Neural cell (in vitro differentiated cells): ENCODE results near the gene MTOR. TPM values are rescaled to one million over a fixed set of nuclear protein-coding genes. Genes with fewer than 3 reads are reported as not detected.

Experiments used
- H2AFZ ChIP-seq: fragments of 200-600, 300-800 bp; sonication (generic), shearing (Covaris generic); 2 replicates; pipeline ENCODE4 v1.6.0; 2014; ENCODE audit warnings: low read depth, mild to moderate bottlenecking, antibody characterized with exemption, low read length, moderate library complexity
- H3F3A ChIP-seq: fragments of 200-600 bp; shearing (Covaris generic); 2 replicates; pipeline ENCODE4 v1.6.1; 2016; ENCODE audit warnings: mild to moderate bottlenecking, moderate library complexity, mixed read lengths, antibody characterized with exemption, low read length; ENCODE audit not compliant: insufficient read depth, poor library complexity, severe bottlenecking
- H3K27ac ChIP-seq: fragments of 200-600, 300-800 bp; sonication (generic), shearing (Covaris generic); 2 replicates; pipeline ENCODE4 v1.5.1; 2014; ENCODE audit warnings: mild to moderate bottlenecking, low read length, moderate library complexity
- H3K27me3 ChIP-seq: fragments of 300-800, 200-600 bp; sonication (generic), shearing (Covaris generic); 2 replicates; pipeline ENCODE4 v1.6.0; 2014; ENCODE audit warnings: mild to moderate bottlenecking, low read depth, low read length, moderate library complexity; ENCODE audit not compliant: insufficient read depth
- H3K36me3 ChIP-seq: fragments of 300-800, 200-600 bp; sonication (generic), shearing (Covaris generic); 2 replicates; pipeline ENCODE4 v1.5.1; 2014; ENCODE audit warnings: mild to moderate bottlenecking, antibody characterized with exemption, low read length, moderate library complexity; ENCODE audit not compliant: insufficient read depth
- H3K4me2 ChIP-seq: fragments of 300-800, 200-600 bp; sonication (generic), shearing (Covaris generic); 2 replicates; pipeline ENCODE4 v1.6.0; 2014; ENCODE audit warnings: mild to moderate bottlenecking, low read length
- H3K4me3 ChIP-seq: fragments of 300-800, 200-600 bp; sonication (generic), shearing (Covaris generic); 2 replicates; pipeline ENCODE4 v1.5.1; 2014; ENCODE audit warnings: mild to moderate bottlenecking, low read length, moderate library complexity
- H3K79me2 ChIP-seq: fragments of 200-600 bp; shearing (Covaris generic); replicated peaks from 2 replicates; pipeline ENCODE4 v1.6.0; 2014; ENCODE audit warnings: mild to moderate bottlenecking, low read length, moderate library complexity; ENCODE audit not compliant: insufficient read depth
- H3K9ac ChIP-seq: fragments of 300-800, 200-600 bp; sonication (generic), shearing (Covaris generic); 2 replicates; pipeline ENCODE4 v1.6.1; 2016; ENCODE audit warnings: mild to moderate bottlenecking, low read length, mixed read lengths
- H3K9me2 ChIP-seq: fragments of 200-600 bp; shearing (Covaris generic); 2 replicates; pipeline ENCODE4 v1.6.1; 2016; ENCODE audit warnings: mild to moderate bottlenecking, low read length, mixed read lengths; ENCODE audit not compliant: insufficient read depth
- H3K9me3 ChIP-seq: fragments of 200-600, 300-800 bp; sonication (generic), shearing (Covaris generic); 2 replicates; pipeline ENCODE4 v1.6.1; 2016; ENCODE audit warnings: mild to moderate bottlenecking, mixed run types, low read length, moderate library complexity, mixed read lengths
- H4K20me1 ChIP-seq: fragments of 200-600 bp; shearing (Covaris generic); 2 replicates; pipeline ENCODE4 v1.6.1; 2016; ENCODE audit warnings: mild to moderate bottlenecking, mixed run types; ENCODE audit not compliant: insufficient read depth
- EP300 ChIP-seq: fragments of 450-650 bp; conservative IDR thresholded peaks from 2 replicates; pipeline ENCODE4 v1.6.1; 2014; ENCODE audit warnings: antibody characterized with exemption, mild to moderate bottlenecking, moderate library complexity; ENCODE audit not compliant: poor library complexity, severe bottlenecking
- EZH2 ChIP-seq: fragments of 200-600, 300-800 bp; shearing (Covaris generic), sonication (generic); IDR thresholded peaks from 2 replicates; pipeline ENCODE4 v1.6.1; 2014; ENCODE audit warnings: antibody characterized with exemption, low read length, borderline replicate concordance, mild to moderate bottlenecking; ENCODE audit not compliant: insufficient read depth, poor library complexity, severe bottlenecking
- MXI1 ChIP-seq: fragments of 450-650 bp; conservative IDR thresholded peaks from 2 replicates; pipeline ENCODE4 v1.6.1; 2014; ENCODE audit warnings: antibody characterized with exemption, mild to moderate bottlenecking; ENCODE audit not compliant: poor library complexity, severe bottlenecking
- POLR2AphosphoS5 ChIP-seq: IDR thresholded peaks from 2 replicates; pipeline ENCODE4 v1.6.1; 2012
- RAD21 ChIP-seq: fragments of 450-650 bp; conservative IDR thresholded peaks from 2 replicates; pipeline ENCODE4 v1.6.1; 2014; ENCODE audit warnings: antibody characterized with exemption, mild to moderate bottlenecking, moderate library complexity
- SMC3 ChIP-seq: fragments of 450-650 bp; conservative IDR thresholded peaks from 2 replicates; pipeline ENCODE4 v1.6.1; 2014; ENCODE audit warnings: antibody characterized with exemption, mild to moderate bottlenecking, moderate library complexity; ENCODE audit not compliant: poor library complexity
- TAF1 ChIP-seq: IDR thresholded peaks from 2 replicates; pipeline ENCODE4 v1.6.1; 2012; ENCODE audit warnings: low read depth
- polyA plus RNA-seq: library from polyadenylated mRNA; depleted of rRNA; stranded (reverse); fragments of >200 nt; gene quantifications from 2 replicates; pipeline ENCODE4 v1.2.3, GENCODE V29; 2014
- TF ChIP-seq, protein P1 (sequence below): fragments of 450-650 bp; IDR thresholded peaks from 2 replicates; pipeline ENCODE4 v1.5.1; 2014; ENCODE audit warnings: antibody characterized with exemption, mild to moderate bottlenecking, moderate library complexity; ENCODE audit not compliant: poor library complexity, severe bottlenecking
- TF ChIP-seq, protein P2 (sequence below): IDR thresholded peaks from 2 replicates; pipeline ENCODE4 v1.6.1; 2012; ENCODE audit warnings: borderline replicate concordance

MTOR gene
- polyA plus RNA-seq, 1 donor from 2014 or later: 41.2 TPM

DNA sequence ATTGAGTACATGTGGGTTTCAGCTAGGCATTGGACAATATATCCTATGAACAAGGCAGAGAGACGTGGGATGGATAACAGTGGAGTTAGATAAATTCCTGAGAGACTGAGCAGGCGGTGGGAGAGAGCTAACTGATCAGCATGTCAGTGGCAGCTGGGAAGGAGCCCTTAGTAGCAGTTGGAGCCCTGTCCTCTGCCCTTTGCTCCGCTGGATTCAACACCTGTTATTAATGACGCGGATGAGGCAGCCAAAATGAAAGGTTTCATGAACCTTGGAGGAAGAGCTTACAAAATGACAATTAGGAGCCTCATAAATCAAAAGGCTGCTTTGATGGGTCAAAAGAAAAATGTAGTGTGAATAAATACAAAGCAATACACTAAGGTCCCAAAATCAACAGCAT, 26.7 kb upstream of the MTOR start:
- H3K79me2 ChIP-seq: no peaks in the 10 kb centered on the region
- no peaks in the 10 kb centered on the region for H4K20me1 ChIP-seq
- no peak overlapping the region for H3K4me3 ChIP-seq
- no peak overlapping the region for H3K4me2 ChIP-seq
- peaks cover 4% of the 10 kb centered on the region for H3K36me3 ChIP-seq
- no peaks in the 10 kb centered on the region for H3F3A ChIP-seq
- no peak overlapping the region for H3K9ac ChIP-seq
- no peaks in the 10 kb centered on the region for H3K9me3 ChIP-seq
- H3K27ac ChIP-seq: no peak overlapping the region
- TF ChIP-seq EZH2: no peak
- TF ChIP-seq EP300: no peak
- no peak for TF ChIP-seq MXI1
- TF ChIP-seq, protein P1, sequence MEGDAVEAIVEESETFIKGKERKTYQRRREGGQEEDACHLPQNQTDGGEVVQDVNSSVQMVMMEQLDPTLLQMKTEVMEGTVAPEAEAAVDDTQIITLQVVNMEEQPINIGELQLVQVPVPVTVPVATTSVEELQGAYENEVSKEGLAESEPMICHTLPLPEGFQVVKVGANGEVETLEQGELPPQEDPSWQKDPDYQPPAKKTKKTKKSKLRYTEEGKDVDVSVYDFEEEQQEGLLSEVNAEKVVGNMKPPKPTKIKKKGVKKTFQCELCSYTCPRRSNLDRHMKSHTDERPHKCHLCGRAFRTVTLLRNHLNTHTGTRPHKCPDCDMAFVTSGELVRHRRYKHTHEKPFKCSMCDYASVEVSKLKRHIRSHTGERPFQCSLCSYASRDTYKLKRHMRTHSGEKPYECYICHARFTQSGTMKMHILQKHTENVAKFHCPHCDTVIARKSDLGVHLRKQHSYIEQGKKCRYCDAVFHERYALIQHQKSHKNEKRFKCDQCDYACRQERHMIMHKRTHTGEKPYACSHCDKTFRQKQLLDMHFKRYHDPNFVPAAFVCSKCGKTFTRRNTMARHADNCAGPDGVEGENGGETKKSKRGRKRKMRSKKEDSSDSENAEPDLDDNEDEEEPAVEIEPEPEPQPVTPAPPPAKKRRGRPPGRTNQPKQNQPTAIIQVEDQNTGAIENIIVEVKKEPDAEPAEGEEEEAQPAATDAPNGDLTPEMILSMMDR: no peak
- TF ChIP-seq POLR2AphosphoS5: no peak
- TF ChIP-seq TAF1: no peak
- TF ChIP-seq SMC3: no peak
- TF ChIP-seq RAD21: no peak
- TF ChIP-seq, protein P2, sequence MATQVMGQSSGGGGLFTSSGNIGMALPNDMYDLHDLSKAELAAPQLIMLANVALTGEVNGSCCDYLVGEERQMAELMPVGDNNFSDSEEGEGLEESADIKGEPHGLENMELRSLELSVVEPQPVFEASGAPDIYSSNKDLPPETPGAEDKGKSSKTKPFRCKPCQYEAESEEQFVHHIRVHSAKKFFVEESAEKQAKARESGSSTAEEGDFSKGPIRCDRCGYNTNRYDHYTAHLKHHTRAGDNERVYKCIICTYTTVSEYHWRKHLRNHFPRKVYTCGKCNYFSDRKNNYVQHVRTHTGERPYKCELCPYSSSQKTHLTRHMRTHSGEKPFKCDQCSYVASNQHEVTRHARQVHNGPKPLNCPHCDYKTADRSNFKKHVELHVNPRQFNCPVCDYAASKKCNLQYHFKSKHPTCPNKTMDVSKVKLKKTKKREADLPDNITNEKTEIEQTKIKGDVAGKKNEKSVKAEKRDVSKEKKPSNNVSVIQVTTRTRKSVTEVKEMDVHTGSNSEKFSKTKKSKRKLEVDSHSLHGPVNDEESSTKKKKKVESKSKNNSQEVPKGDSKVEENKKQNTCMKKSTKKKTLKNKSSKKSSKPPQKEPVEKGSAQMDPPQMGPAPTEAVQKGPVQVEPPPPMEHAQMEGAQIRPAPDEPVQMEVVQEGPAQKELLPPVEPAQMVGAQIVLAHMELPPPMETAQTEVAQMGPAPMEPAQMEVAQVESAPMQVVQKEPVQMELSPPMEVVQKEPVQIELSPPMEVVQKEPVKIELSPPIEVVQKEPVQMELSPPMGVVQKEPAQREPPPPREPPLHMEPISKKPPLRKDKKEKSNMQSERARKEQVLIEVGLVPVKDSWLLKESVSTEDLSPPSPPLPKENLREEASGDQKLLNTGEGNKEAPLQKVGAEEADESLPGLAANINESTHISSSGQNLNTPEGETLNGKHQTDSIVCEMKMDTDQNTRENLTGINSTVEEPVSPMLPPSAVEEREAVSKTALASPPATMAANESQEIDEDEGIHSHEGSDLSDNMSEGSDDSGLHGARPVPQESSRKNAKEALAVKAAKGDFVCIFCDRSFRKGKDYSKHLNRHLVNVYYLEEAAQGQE: no peak
- H2AFZ ChIP-seq: no peak overlapping the region
- no peaks in the 10 kb centered on the region for H3K9me2 ChIP-seq
- no peaks in the 10 kb centered on the region for H3K27me3 ChIP-seq

DNA sequence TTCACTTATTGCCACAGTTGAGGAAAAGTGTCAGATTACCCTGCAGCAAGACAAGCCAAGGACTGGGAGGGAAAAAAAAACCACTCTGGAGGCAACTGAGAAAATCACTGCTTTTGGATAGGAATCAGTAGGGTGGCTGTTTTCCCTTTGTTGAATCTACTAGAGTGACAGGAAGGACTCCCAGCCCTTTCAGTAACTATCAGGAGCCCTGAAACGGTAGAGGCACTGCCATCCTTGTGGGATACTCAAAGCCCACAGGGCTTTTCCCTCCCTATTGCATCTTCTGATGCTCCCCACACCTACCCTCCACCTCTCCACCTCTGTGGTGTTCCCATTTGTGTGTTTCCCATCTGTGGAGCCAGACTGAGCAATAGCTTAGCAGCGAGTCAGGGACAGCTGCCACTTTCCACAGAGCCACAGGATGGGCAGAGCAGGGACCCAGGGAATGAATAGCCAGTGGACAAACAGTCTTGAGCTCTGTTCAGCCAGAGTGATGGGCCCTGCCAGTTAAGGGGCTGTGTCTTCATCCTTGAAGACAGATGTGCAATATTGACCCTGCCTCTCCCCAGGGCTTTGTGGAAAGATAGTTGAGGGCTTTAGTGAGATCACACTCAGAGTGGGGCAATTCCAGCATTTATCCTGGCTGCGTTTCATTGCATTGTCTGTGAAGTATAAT, 24.5 kb upstream of the MTOR start:
- H3K27me3 ChIP-seq: no peaks in the 10 kb centered on the region
- no peak overlapping the region for H3K9ac ChIP-seq
- peaks cover 4% of the 10 kb centered on the region for H3K36me3 ChIP-seq
- H3K27ac ChIP-seq: no peak overlapping the region
- peaks cover 4% of the 10 kb centered on the region for H3K79me2 ChIP-seq
- no peak overlapping the region for H3K4me3 ChIP-seq
- no peaks in the 10 kb centered on the region for H4K20me1 ChIP-seq
- no peak overlapping the region for H2AFZ ChIP-seq
- H3K4me2 ChIP-seq: no peak overlapping the region
- no peaks in the 10 kb centered on the region for H3F3A ChIP-seq
- TF ChIP-seq MXI1 (no peak), RAD21 (no peak), POLR2AphosphoS5 (no peak), TAF1 (no peak), SMC3 (no peak), EZH2 (no peak), EP300 (no peak)
- TF ChIP-seq, protein P1: no peak
- TF ChIP-seq, protein P2: no peak
- H3K9me2 ChIP-seq: no peaks in the 10 kb centered on the region
- H3K9me3 ChIP-seq: no peaks in the 10 kb centered on the region
